Measurements from ENCODE around the gene MMP24.
"Not testable (repeated sequence)": the region's sequence is repeated elsewhere in the genome, so short reads cannot be mapped to it uniquely, and the experiment has no call there.

MMP24 gene

DNA sequence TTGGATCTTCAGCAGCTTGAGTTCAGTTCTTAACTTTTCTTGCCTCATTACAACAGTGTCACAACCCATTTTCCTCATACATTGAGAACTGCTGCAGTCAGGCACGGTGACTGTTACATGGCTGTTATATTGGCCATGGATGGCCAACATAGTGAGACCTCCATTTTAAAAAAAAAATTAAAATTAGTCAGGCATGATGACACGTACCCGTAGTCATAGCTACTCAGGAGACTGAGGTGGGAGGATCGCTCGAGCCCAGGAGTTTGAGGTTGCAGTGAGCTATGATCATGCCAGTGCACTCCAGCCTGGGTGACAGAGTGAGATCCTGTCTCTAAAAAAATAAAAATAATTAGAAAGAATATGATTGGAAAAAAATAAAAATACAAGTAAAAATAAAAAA, 9.9 kb upstream of the MMP24 start:
- DNase-seq (ENCODE audit: low read depth in 2 of 3, low spot score in 1 of 3), result no peak

DNA sequence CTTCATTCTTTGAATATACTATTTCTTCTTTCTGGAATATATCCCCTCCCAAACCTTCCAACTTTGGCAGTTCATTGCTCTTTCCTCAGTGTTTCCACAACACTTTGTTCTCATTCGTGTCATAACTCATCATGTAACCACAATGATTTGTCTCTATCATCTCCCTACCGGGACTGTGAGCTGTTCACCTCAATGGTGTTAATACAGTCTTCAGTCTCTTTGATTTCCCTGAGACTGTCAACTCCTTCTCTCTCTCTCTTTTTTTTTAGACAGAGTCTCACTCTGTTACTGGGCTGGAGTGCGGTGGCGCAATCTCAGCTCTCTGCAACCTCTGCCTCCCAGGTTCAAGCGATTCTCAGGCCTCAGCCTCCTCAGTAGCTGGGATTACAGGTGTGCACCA, 2.5 kb upstream of the MMP24 start:
- DNase-seq (ENCODE audit: low read depth in 2 of 3, low spot score in 1 of 3), result no peak

DNA sequence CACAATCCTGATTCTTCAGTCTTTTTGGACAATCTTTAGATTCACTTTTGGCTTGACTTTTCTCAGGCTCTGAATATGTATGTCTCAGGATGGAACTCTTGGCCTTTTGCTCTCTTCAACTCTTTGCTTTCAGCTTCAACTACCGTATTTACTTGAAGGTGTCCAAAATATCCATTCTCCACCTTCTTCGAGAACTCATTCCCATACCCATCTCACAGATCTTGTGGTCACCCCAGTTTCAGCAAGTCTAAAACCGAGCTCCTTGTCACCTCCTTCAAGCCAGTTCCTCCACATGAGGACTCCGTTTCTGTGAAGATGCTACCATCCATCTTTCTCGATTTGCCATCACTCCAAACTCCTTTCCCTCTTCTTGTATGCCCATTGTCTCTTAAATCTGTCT, 2.0 kb upstream of the MMP24 start:
- DNase-seq (ENCODE audit: low read depth in 2 of 3, low spot score in 1 of 3), result no peak

DNA sequence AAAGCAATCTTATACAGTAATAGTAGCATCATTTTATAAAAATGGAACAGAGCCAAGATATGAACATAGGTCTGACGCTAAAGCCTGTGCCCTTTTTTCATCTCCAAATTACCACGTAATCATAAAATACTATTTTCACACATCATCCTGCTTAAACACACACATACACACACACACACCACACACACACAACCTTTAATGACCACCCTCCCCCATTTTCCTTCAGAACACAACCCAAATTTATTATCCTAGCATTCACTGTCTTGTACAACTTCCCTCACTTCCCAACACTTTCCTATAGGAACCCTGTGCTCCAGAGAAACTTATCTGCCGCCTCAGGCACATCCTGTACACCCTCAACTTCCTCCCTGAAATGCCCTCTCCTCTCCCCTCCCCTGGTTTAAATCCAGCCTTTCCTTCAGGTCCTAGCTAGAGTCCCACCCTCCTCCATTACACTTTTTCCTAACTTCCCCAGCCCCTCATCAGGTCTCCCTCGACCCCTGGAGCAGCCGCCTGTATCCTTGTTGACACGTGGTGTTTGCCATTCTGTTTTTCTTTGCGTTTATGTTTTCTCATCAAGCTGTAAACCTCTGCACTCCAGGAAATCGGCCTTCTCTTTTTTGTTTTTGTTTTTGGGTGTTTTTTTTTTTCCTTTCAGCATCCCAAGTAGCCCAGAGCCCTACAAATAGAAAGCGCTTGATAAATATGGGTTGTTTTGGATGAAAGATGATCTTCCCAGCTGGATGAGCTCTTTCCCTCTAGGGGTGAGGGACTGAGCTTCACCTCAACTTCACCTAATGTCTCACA, 968 bp upstream of the MMP24 start:
- no peak for DNase-seq (ENCODE audit: low read depth in 2 of 3, low spot score in 1 of 3)

DNA sequence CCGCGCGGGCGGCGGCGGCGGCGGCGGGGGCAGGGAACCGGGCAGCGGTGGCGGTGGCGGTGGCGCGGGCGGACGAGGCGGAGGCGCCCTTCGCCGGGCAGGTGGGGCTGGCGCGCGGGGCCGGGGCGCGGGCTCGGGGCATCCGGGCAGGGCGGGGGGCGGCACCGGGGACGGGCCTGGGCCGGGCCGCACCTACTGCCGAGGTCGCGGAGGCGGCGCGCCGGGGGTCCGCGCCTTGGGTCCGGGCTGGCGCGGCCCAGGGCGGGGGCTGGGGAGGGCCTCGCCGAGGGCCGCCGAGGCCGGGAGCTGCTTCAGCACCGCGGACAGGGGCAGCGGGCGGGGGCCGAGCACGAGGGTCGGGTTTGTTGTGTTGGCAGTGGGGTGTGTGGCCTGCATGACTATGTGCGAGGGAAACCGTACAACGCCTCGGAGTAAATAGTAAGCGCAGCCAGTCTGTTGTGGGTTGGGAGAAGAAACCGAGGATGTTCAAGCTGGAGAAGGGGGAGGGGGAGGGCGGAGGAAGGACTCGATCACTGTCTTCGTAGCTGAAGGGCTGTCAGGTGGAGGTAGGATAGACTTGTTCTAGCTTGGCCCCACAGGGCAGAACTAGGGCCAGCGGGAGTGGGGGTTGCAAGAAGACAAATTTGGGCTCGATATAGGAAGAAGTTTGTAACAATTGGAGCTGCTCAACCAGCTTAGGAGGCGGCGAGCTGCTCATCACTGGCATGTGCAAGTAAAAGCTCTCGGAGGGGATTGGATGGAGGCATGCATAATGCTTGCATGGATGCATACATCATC, 593 bp downstream of the MMP24 start:
- DNase-seq (ENCODE audit: low read depth in 2 of 3, low spot score in 1 of 3), result peak; percentile 4 to 36 (median 34)

DNA sequence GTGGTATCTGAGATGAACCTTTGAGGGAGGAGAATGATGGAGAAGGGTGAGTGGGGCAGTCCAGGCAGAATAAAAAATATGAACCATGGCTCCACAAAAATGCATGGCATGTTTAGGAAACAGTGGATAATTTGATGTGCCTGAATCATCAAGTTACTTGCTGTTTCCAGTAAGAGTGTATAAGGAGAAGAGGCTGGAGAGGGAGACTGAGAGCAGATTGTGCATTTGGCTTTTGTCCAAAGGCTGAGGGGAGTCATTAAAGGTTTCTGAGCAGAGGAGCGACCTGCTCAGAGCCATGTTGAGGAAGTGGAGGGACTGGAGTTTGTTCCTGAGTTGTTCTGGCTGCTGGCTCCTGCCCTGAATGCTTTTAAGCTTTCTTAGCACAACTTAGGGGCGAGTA, 6.1 kb downstream of the MMP24 start:
- DNase-seq (ENCODE audit: low read depth in 2 of 3, low spot score in 1 of 3), result no peak

DNA sequence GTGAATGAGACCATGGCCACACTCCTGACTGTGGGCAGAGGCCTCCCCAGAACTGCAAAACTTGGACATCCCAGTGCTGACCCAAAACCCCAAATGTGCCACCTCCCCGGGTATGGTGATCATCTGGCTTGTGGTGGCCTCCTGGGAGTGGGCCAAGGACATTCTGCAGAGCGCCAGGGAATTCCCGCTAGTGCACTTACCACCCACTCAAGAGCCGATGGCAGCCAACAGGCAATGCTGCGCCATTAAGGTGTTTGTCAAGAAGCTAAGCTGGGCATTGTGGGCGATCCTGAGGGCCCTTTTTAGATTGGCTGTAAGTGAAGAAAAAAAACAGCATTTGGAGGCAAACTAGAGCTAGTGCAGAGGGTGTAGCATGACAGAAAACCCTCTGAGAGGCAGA, 9.4 kb downstream of the MMP24 start:
- no peak for DNase-seq (ENCODE audit: low read depth in 2 of 3, low spot score in 1 of 3)

DNA sequence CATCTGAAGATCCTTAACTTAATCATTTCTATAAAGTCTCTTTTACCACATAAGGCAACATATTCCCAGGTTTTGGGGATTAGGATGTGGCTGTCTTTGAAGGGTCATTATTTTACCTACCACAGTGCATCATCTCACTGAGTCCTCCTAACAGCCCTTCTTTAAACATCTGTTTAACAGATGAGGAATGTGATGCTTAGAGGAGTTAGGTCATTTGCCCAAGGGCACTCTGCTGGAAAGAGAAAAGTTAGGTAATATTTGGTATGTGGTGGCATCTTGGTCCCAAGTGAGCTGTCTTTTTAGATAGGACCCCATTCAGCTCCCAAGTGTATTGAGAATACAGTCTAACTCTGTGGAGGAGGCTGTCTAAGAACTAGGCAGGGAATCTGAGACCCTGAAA, 11.0 kb downstream of the MMP24 start:
- no peak for DNase-seq (ENCODE audit: low read depth in 2 of 3, low spot score in 1 of 3)

DNA sequence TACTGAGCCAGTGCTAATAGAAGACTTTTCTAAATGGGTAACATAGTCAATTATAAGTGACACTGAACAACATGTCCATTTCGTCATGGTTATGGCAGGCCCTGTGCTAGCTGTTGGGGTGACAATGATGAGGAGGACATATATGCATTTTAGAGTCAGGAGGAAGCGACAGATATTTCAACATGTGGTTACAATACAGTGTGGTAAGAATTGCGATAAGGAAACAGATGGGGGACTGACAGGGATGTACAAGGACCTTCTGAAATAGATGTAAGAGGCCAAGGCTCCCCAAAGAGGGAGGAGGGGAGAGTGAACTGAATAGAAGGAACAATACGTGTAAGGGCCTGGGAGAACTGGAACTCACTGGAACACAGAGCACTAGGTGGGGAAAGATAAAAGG, 11.7 kb downstream of the MMP24 start:
- DNase-seq (ENCODE audit: low read depth in 2 of 3, low spot score in 1 of 3), result no peak

DNA sequence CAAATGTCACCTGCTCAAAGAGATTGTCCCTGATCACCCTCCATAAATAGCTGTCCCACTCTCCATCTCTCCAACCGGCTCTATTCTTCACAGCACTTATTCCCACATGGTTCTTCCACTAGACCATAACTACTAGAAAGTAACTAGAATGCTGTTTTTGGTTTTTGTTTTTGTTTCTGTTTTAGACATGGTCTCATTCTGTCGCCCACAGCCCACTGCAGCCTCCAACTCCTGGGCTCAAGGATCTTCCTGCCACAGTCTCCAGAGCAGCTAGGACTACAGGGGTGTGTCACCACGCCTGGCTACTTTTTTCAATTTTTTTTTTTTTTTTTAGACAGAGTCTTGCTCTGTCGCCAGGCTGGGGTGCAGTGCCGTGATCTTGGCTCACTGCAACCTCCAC, 12.2 kb downstream of the MMP24 start:
- DNase-seq (ENCODE audit: low read depth in 2 of 3, low spot score in 1 of 3), result no peak

DNA sequence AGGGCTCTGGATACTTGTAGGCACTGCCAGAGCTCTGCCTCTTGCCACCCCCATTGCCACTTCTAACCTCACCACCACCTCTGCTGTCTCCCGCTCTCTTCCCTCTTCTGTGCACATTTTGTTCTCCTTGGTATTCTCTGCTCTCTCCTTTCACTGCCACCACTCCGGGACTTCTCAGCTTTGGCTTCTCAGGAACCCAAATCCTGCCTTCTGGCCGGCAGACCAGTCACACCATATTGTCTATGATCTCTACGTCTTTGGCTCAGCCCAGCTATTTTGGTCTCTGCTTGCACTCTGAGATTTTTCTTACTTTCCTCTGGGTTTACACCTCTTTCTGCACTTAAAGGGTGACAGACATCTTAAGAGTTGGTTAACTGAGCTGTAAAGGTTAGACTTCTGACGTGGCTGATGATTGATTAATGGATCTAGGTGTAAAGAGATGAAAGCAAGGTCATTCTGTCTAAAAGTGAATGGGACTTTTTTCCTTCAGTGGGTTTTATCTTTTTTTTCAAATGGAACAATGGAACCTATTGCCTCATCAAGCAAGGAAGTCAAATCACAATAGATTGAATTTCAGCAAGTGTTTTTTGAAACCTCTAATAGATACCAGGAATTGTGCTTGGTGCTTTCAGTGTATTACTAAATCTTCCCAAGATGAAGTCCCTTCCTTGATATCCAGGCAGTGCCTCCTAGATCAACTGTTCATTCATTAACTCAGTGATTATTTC, 13.8 kb downstream of the MMP24 start:
- DNase-seq (ENCODE audit: low read depth in 2 of 3, low spot score in 1 of 3), result no peak

DNA sequence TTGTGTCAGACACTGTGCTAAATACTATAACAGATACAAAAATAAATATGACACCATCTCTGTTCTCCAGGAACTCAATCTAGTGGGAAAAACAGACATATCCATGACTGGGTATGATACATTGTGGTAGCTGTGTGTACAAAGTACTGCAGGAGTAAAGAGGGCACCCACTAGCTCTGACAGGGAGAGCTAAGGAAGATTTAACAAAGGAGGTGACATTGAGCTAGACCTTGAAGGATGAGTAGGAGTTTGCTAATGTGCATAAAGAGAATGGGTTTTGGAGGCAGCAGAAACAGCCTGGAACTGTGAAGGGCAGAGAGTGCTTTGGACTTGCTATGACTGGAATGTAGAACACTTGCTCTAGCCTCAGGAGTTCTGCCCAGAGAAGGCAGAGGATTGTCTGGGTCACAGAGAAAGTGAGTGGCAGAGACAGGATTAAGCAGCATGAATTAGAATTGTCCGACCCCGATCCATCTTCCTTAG, 14.4 kb downstream of the MMP24 start:
- DNase-seq (ENCODE audit: low read depth in 2 of 3, low spot score in 1 of 3), result no peak

DNA sequence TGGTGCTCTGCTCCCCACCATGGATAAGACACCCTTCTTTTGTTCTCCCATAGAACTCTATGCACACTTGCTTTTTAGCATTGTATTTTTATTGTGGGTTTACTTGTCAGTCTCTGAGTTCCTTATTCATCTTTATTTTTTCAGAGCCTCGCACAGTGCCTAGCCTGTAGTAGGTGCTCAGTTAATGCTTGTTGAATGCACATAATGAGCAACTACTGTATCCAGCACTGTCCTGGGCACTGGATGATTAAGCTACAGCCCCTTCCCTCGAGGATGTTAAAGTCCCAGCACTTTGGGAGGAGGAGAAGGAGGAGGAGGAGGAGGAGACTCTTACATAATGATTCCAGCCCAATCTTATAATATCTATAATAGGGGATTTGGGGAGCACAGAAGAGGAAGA, 16.8 kb downstream of the MMP24 start:
- no peak for DNase-seq (ENCODE audit: low read depth in 2 of 3, low spot score in 1 of 3)

DNA sequence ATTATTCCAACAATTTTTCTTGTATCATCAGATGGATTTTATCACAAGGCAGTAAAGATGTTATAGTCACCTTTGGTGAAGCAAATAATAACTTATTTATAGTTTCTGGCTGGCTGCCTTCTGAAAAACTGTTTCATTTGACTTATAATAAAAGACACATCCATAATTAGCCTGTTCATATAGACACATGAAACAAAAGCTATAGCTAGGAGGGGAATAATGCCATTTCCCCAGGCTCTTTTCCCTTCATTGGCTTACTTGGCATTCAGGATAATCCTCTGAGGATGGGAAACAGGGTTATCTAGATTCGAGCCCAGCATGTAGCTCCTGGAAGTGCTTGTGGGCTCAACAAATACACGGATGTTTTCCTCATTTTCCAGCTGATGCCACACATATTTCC, 17.5 kb downstream of the MMP24 start:
- no peak for DNase-seq (ENCODE audit: low read depth in 2 of 3, low spot score in 1 of 3)

DNA sequence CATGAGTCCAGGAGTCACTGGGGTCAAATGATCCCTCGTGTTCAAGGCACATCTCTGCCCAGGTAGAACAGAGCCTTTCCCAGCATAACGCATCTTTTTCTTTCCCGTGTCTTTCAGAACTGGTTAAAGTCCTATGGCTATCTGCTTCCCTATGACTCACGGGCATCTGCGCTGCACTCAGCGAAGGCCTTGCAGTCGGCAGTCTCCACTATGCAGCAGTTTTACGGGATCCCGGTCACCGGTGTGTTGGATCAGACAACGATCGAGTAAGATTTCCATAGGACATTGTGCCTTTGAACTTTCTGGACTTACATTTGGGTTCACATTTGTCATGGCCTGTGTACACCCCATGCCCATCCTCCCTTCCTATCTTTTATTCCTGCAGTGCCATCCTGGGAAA, 20.2 kb downstream of the MMP24 start:
- no peak for DNase-seq (ENCODE audit: low read depth in 2 of 3, low spot score in 1 of 3)

DNA sequence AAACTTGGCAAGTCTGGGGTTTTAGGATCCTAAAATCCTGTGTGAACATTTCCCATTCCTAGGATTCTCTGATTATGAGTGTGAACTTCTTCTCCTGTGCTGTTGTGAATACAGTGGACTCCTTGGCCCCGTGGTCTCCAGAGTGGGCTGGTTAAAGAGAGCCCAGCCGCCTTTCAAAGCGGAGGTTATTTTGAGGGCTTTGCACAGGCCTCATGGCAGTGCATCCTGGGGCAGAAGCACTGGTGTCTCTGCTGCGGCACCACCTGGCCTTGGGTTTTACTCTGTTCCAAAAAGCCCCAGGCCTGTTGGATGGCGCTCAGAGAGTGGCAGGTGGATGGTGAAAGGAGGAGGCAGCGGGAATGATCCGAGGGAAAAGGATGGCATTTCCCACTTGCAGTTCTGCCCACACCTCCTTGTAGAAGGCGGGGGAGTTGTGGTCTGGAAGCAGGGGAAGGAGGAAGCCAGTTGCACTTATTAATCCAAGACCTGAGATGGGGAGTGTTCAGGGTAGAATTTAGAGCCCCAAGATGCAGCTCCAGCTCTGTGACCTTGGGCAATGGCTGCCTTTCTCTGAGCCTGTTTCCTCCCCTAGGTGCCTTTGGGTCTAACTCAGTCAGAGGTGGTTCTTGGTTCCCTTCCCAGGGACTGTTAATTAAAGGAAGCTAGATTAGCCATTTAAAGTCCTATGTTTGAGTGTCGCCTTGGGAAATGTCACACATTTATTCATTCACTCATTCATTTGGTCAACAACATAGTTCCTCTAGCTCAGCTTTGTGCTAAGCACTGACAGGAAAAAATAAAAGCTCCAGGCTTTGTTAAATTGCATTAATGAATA, 22.4 kb downstream of the MMP24 start:
- DNase-seq (ENCODE audit: low read depth in 2 of 3, low spot score in 1 of 3), result no peak

DNA sequence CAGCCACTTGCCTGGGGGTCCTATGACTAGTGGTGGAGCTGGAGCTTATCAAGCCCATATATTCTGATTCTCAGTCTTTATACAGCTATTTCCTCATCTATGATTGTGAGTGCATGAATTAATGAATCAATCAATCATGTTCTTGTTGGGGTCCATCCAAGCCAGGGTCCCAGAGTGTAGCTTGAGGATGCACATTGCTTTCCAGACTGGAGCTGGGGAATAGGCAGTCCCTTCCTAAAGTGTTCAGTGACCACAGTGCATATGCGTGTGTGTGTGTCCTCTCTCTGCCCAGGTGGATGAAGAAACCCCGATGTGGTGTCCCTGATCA, 25.1 kb downstream of the MMP24 start:
- DNase-seq (ENCODE audit: low read depth in 2 of 3, low spot score in 1 of 3), result no peak

DNA sequence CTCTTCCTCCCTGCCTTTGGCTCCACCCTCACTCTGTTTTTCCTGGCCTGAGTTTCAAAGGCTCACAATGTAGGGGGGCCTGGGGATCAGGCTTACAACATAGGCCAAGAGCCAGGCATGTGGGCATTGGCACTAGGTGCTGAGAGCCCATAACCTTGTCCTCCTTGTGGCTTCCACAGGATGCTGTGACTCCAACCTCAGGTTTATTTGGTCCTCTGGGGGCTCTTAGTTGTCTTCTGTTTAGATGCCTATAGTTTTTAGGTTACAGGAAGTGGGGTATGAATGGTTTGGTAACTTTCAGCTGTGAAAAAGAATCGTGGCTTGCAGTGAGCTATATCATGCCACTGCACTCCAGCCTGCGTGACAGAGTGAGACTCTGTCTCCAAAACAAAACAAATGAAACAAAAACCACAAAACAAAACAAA, 25.6 kb downstream of the MMP24 start:
- DNase-seq (ENCODE audit: low read depth in 2 of 3, low spot score in 1 of 3), result no peak

DNA sequence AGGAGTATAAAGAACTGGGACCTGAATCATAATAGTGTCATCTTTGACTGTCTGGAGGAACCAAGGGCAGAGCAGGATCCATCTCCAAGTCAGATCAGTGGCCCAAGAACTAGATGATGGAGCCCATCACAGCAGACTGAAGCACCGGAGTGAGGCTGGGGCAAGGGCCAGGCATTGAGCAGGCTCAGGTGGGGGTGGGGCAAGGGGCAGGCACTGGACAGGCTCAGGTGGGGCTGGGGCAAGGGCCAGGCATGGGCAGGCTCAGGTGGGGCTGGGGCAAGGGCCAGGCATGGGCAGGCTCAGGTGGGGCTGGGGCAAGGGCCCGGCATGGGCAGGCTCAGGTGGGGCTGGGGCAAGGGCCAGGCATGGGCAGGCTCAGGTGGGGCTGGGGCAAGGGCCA, 26.1 kb downstream of the MMP24 start:
- DNase-seq (ENCODE audit: low read depth in 2 of 3, low spot score in 1 of 3), result not testable (repeated sequence)

DNA sequence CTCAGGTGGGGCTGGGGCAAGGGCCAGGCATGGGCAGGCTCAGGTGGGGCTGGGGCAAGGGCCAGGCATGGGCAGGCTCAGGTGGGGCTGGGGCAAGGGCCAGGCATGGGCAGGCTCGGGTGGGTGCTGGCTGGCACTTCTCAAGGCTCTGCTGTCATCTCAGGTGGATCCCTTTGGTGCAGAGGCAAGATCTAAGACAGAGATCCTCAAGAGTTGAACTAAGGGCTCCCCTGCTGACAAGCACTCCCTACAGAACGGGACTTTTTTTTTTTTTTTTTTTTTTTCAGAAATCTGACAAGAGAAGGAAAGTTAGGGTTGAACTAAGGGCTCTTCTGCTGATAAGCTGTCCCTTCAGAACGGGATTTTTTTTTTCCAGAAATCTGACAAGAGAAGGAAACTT, 26.5 kb downstream of the MMP24 start:
- no peak for DNase-seq (ENCODE audit: low read depth in 2 of 3, low spot score in 1 of 3)

DNA sequence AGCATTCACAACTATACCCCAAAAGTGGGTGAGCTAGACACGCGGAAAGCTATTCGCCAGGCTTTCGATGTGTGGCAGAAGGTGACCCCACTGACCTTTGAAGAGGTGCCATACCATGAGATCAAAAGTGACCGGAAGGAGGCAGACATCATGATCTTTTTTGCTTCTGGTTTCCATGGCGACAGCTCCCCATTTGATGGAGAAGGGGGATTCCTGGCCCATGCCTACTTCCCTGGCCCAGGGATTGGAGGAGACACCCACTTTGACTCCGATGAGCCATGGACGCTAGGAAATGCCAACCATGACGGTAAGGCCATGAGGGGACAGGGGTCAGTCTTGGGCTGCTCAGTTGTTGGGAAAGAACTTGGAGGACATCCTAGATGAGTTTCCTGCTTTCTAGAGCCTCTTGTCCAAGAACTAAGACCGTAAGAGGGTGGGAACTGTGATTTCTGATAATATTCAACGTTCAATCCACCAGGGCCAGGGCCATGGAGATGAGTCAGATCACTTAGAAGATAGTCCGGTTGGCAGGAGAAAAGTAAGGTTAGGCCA, 28.0 kb downstream of the MMP24 start:
- no peak for DNase-seq (ENCODE audit: low read depth in 2 of 3, low spot score in 1 of 3)
